ENCODE data around the gene CHAD. TPM values are rescaled to one million over a fixed set of nuclear protein-coding genes. Genes with fewer than 3 reads are reported as not detected.

Gene CHAD
- total RNA-seq, 1 experiment from 2014 or later, result 0.57 TPM

- Histone ChIP-seq H3K9ac (ENCODE audit: extremely low read depth, insufficient read length, low read length) (no peak overlapping the region), H3K27ac (ENCODE audit: insufficient read length, low read depth, low read length) (no peak overlapping the region), H3K4me2 (ENCODE audit: insufficient read depth, insufficient read length, low read length) (no peak overlapping the region), H4K5ac (ENCODE audit: insufficient read length, low read depth, low read length) (no peak overlapping the region), H2BK20ac (ENCODE audit: low read depth, low read length, poor library complexity, severe bottlenecking) (no peak overlapping the region), H2BK15ac (ENCODE audit: low read depth, low read length) (no peak overlapping the region), H3T11ph (ENCODE audit: low read length) (no peak overlapping the region), H2BK120ac (ENCODE audit: low read depth, low read length, poor library complexity, severe bottlenecking) (no peak overlapping the region), H2AFZ (ENCODE audit: low read length) (no peak overlapping the region), H2BK12ac (ENCODE audit: insufficient read length, low read depth, low read length) (no peak overlapping the region), H3K56ac (ENCODE audit: insufficient read length, low read depth, low read length) (no peak overlapping the region), H3K4ac (ENCODE audit: low read depth, low read length) (no peak overlapping the region), H3K9me3 (ENCODE audit: control insufficient read depth, low read depth, low read length) (no peaks in the 10 kb centered on the region), H3K27me3 (ENCODE audit: insufficient read depth, low read length) (no peaks in the 10 kb centered on the region), H3K79me1 (ENCODE audit: insufficient read depth, low read depth, low read length, poor library complexity, severe bottlenecking) (no peaks in the 10 kb centered on the region), H3K14ac (ENCODE audit: insufficient read depth, low read length) (no peak overlapping the region), H3K18ac (ENCODE audit: insufficient read length, low read depth, low read length) (no peak overlapping the region), H2AK5ac (ENCODE audit: insufficient read length, low read length) (no peak overlapping the region), H4K20me1 (ENCODE audit: control insufficient read depth, insufficient read depth, insufficient read length) (no peaks in the 10 kb centered on the region), H3K79me2 (ENCODE audit: insufficient read depth, low read length) (no peaks in the 10 kb centered on the region), H4K91ac (ENCODE audit: insufficient read length, low read depth, low read length) (no peak overlapping the region), H3K23me2 (ENCODE audit: insufficient read length, low read depth, low read length, poor library complexity, severe bottlenecking) (no peaks in the 10 kb centered on the region), H4K8ac (replicated peaks; ENCODE audit: insufficient read length, low read depth, low read length) (no peak overlapping the region), H3K23ac (ENCODE audit: insufficient read length, low read depth, low read length) (no peak overlapping the region), H2BK5ac (ENCODE audit: insufficient read length, low read length) (no peak overlapping the region), H3K4me1 (ENCODE audit: insufficient read depth, low read length) (no peaks in the 10 kb centered on the region)
- Mint-ChIP-seq H3K27ac (peak overlapping the region in 1 of 3 experiments; percentile 19; a peak in 1 of 7 replicates), H3K4me3 (no peak overlapping the region), H3K9me3 (no peaks in the 10 kb centered on the region), H3K36me3 (ENCODE audit: insufficient read depth in 1 of 3, low read depth in 3 of 3) (no peaks in the 10 kb centered on the region), H3K4me1 (peaks cover 15 to 31% of the 10 kb centered on the region in 2 experiments), H3K27me3 (ENCODE audit: low read depth) (peaks cover 12% of the 10 kb centered on the region)
- no CpG with 5 or more reads among the region's 6 CpGs for WGBS (ENCODE audit: extremely low coverage, insufficient read length, low lambda C conversion rate)
- DNase-seq, result no peak
- no peak for TF ChIP-seq CTCF (conservative IDR thresholded peaks at IDR 0.05)
These were observed 46.4 kb upstream of the CHAD start for GRCh38 chr17:50514936-50515702.

All from H9 (cell line).